ENCODE results near the gene RNF32.

DNA sequence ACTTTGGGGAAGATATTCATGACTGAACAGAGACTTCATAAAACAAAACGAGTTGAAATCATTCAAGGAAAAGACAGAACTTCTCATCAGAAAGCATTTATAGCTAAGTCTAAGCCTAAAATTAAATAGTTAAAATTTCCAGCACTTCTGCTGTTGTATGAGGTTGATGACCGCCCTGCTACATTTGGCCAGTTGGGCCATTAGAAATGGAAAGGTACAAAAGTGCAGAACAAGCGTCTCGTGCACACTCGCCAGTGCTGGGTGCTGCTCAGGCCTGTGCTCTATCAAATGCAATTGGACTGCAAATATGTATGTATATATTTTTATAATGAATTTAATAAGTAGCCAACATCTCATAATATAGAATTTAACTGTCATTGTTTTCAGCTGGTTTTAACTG, 34.4 kb upstream of the RNF32 start:
- TF ChIP-seq, protein P1, sequence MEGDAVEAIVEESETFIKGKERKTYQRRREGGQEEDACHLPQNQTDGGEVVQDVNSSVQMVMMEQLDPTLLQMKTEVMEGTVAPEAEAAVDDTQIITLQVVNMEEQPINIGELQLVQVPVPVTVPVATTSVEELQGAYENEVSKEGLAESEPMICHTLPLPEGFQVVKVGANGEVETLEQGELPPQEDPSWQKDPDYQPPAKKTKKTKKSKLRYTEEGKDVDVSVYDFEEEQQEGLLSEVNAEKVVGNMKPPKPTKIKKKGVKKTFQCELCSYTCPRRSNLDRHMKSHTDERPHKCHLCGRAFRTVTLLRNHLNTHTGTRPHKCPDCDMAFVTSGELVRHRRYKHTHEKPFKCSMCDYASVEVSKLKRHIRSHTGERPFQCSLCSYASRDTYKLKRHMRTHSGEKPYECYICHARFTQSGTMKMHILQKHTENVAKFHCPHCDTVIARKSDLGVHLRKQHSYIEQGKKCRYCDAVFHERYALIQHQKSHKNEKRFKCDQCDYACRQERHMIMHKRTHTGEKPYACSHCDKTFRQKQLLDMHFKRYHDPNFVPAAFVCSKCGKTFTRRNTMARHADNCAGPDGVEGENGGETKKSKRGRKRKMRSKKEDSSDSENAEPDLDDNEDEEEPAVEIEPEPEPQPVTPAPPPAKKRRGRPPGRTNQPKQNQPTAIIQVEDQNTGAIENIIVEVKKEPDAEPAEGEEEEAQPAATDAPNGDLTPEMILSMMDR (IDR thresholded peaks at IDR 0.05), result no peak
- no peak for TF ChIP-seq POLR2A (IDR thresholded peaks at IDR 0.05)

All from tibial nerve (tissue), 3 donors.